ENCODE data around the gene IGF2BP2.
"Not testable (repeated sequence)": the region's sequence is repeated elsewhere in the genome, so short reads cannot be mapped to it uniquely, and the experiment has no call there.

Gene IGF2BP2

GRCh38 chr3:185797993-185798830 is 26.6 kb downstream of the IGF2BP2 start:
- no peak for DNase-seq (ENCODE audit: low read depth)

- DNase-seq (ENCODE audit: low read depth), result no peak
These were observed 27.5 kb downstream of the IGF2BP2 start for GRCh38 chr3:185797108-185797881.

DNA sequence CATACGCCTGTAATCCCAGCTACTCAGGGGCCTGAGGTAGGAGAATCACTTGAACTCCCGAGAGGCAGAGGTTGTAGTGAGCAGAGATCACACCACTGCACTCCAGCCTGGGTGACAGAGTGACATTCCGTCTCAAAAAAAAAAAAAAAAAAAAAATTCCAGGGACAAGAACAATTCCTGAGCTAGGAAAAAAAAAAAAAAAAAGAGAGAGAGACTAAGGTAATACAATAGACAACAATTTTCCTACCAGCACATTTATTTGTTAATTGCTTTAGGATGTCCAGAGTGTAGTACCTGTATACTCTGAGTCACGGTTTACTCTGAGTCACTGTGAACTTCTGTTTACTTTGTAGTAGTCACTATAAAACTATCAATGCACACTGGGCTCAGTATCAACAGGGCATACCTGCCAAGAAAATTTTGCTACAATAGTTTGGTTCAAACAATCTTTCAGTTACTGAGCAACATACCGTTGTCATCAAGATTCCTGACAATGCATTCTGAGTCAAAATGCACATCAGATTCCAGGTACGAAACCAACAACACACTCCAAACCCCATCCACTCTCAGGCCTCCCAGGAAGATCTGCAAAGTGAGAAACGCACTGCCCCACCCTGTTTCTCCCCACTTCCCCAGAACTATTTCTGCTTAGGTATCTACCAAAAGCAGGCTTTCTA is 28.3 kb downstream of the IGF2BP2 start:
- peak; percentile 50 for DNase-seq (ENCODE audit: low read depth)

DNA sequence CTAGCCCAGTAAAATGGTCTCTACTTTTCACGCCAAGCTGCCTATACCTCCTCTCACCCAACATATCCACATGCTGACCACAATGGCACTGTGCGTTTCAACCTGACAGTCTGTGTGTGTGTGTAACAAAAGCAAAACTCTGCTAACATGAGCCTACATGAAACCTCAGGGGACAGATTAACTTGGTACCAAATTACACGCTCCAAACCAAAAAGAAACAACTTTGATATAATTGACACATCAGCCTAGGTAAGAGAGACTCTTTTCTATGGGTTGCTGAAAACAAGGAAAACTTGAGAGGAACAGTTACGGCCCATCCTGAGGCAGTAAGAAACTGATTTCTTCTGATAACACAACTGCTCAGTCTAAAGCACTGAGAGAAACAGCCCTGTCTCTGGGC is 31.5 kb downstream of the IGF2BP2 start:
- no peak for DNase-seq (ENCODE audit: low read depth)

GRCh38 chr3:185792955-185793354 is 31.9 kb downstream of the IGF2BP2 start:
- DNase-seq (ENCODE audit: low read depth), result no peak

- no peak for DNase-seq (ENCODE audit: low read depth)
These were observed 34.7 kb downstream of the IGF2BP2 start for GRCh38 chr3:185789891-185790830.

DNA sequence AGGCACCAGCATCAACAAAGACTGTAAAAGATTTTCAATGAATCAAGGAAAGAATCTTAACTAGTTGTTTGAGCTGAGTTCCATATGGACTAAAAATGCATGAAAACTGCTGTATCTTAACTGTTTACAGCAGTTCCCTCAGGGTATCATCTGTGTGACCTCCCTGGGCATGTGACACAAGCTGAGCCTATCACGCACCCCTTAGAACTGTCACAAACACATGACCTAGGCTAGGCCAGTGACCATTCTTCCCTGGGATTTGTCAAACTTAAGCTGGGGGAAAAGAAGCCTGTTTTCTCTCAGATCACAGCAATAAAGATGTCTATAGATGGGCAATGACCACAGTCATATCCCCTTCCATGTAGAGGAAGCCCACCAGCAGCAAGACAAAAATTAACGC is 35.7 kb downstream of the IGF2BP2 start:
- no peak for DNase-seq (ENCODE audit: low read depth)

DNA sequence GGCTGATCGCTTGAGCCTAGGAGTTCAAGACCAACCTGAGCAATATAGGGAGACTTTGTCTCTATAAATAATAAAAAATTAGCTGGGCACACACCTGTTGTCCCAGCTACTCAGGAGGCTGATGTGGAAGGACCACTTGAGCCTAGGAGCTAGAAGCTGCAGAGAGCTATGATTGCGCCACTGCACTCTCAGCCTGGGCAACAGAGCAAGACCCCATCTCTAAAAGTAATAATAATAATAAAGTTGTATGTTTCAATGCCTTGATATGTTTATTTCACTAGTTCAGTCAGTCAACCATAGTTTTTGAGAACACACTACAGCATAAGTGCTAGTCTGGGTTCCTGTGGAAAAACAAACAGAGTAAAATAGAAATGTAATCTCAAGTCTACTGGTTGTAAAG is 36.5 kb downstream of the IGF2BP2 start:
- no peak for DNase-seq (ENCODE audit: low read depth)

GRCh38 chr3:185786956-185787877 is 37.6 kb downstream of the IGF2BP2 start:
- no peak for DNase-seq (ENCODE audit: low read depth)

- not testable (repeated sequence) for DNase-seq (ENCODE audit: low read depth)
These were observed 38.6 kb downstream of the IGF2BP2 start for GRCh38 chr3:185786258-185786657.

DNA sequence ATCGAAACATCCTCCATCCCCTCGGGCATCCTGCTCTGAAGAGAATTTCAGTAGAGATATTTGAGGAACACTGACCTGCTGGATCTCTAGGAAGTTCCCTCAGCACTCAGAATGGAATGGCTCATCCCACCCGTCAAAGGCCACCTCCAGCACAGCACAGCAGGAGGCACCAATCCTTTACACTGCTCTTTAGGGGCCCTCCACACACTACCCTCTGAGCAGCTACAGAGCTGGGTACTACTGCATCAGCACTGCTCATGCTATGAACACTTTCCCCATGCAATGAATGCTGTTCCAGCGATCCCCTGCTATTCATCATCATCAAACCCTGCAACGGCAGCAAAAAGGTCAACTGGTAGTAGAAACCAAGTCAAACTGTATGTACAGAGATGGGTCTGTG is 40.5 kb downstream of the IGF2BP2 start:
- no peak for DNase-seq (ENCODE audit: low read depth)

DNA sequence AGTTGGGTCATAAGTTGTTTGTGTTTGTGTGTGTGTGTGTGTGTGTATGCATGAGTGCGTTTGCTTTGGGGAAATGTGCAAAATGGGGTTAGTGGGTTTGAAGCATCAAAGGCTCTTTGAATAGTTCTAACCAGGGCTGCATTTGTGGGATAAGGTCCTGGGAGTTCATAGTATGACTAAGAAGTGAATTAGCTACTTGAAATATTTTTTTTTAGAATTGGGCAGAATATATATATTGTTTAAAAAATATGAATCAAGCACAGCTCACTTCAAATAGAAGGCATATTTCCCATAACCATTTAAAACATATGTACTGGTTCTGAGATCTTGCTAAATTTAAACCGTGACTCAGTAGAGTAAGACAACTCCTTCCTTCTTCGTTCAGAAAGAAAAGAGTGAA is 43.1 kb downstream of the IGF2BP2 start:
- DNase-seq (ENCODE audit: low read depth), result peak; percentile 74

DNA sequence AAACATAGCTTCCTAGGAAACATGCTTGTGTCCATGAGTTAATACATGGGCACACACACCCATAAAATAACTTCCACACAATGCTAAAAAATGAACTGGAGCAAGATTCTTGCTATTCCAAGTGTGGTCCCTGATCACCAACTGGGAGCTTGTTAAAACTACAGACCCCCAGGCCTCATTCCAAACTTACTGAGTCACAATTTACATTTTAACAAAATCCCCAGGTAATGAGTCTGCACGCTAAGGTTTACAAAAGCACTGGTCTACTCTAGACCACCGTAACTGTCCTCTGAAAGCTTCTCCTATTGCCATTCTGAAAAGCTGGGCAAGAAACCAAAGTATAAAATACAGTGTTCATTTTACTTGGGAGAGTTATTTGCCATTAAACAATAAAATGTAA is 45.4 kb downstream of the IGF2BP2 start:
- no peak for DNase-seq (ENCODE audit: low read depth)

DNA sequence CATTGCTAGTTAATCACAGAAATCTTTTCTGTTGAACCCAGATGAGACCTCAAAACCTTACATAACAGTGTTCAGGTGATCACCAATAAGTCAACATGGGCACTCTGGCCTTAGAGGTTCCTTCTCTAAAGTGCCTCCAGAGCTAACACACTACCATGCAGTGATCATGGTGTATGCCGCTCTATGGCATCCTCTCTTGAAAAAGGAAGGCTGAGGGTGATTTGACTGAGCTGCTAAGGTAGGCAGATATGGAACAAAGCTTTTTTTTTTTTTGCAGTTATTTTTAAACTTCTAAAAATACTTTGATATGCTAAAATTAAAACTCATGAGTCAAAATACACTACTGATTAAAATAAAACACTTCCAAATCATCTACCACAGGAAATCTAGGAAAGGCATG is 46.0 kb downstream of the IGF2BP2 start:
- DNase-seq (ENCODE audit: low read depth), result no peak

DNA sequence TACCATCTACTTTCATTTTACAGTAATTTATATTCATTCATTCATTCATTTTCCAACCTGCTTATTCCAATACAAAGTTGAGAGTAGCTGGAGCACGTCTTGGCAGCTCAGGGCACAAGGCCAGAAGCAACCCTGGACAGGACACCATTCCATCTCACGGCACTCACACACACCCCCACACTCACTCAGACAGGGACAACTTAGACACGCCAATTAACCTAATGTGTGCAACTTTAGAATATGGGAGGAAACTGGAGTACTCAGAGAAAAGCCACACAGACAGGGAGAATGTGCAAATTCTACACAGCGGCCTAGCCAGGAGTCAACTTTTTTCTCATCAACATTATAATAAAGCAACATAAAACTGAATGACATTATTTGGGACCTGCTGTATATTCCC is 46.7 kb downstream of the IGF2BP2 start:
- DNase-seq (ENCODE audit: low read depth), result no peak

- DNase-seq (ENCODE audit: low read depth), result no peak
These were observed 54.7 kb downstream of the IGF2BP2 start for GRCh38 chr3:185770109-185770508.

- DNase-seq (ENCODE audit: low read depth), result peak; percentile 50
These were observed 56.3 kb downstream of the IGF2BP2 start for GRCh38 chr3:185768578-185768982.

DNA sequence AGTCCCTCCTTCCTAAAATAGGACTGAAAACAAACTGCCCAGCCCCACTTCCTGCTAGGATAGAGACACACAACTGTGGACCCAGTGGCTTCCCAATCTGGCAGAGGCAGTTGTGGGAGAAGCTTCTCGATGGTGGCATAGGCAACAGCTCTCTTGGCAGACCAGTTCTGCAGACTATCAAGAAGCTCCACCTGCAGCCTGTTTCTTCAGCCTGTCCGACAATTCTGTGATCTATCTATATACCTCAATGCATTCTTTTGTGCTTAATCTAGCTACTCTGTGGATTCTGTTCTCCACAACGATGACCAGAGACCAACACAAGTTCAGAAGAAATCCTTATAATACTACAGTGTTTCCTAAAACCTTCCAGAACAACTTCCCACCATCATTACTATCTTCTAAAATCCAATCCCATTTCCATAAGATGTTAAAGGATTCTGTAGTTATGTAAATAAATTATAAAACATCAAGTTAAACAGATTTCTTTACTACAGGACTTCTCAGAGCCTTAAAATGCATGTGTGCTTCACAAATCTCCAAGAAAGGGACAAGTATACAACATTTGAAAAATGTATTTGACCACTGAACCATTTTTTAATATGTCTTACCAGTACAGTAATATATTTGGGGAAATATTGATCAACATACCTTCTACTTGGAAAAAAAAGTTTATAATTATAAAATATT is 57.7 kb downstream of the IGF2BP2 start:
- peak; percentile 61 for DNase-seq (ENCODE audit: low read depth)

DNA sequence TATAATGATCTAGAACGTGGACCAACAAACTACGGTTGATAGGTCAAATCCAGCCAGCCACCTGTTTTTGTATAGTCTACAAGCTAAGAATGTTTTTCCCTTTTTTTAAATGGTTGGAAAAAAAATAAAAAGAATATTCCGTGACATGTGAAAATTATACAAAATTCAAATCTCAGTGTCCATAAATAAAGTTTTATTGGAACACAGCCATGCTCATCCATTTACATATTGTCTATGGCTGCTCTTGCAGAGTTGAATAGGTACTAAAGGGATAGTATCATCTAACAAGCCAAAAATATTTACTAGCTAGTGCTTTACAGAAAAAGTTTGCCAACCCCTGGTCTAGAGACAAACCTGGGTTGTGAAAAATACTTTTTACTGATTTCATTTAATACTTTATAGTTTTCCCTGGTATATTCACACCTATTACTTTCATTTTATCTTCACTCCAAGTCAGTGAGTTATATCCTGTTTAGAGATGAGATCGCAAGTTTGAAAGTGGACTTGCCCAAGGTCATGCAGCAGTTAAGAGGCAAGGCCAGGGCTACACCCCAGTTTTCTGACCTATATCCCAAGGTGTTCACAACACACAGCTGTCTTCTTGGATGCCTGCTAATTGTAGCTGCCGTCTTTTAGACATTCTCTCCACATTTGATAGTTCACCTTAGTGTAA is 58.4 kb downstream of the IGF2BP2 start:
- DNase-seq (ENCODE audit: low read depth), result no peak

All from amniotic epithelial cell (primary cell).